Measurements from ENCODE around the gene EPB41L1.

EPB41L1 gene

GRCh38 chr20:36153736-36154699 is 522 bp upstream of the EPB41L1 start:
- DNase-seq: peak in 56 of 58 donors; percentile 34 to 90 (median 76)

GRCh38 chr20:36155629-36155971 is 1.1 kb downstream of the EPB41L1 start:
- DNase-seq: peak in 21 of 58 donors; percentile 21 to 63 (median 51)

GRCh38 chr20:36155991-36156390 is 1.5 kb downstream of the EPB41L1 start:
- peak in 39 of 58 donors; percentile 15 to 75 (median 53) for DNase-seq

GRCh38 chr20:36157610-36158009 is 3.1 kb downstream of the EPB41L1 start:
- no peak for DNase-seq

GRCh38 chr20:36158160-36158741 is 3.7 kb downstream of the EPB41L1 start:
- DNase-seq: no peak

GRCh38 chr20:36159833-36160232 is 5.3 kb downstream of the EPB41L1 start:
- DNase-seq: no peak

- DNase-seq: peak in 2 of 58 donors; percentile 35 to 66
Measured at GRCh38 chr20:36162272-36162966, 7.9 kb downstream of the EPB41L1 start.

GRCh38 chr20:36167902-36168503 is 13.5 kb downstream of the EPB41L1 start:
- DNase-seq: no peak

GRCh38 chr20:36170542-36171215 is 16.1 kb downstream of the EPB41L1 start:
- DNase-seq: peak in 2 of 58 donors; percentile 11 to 13

GRCh38 chr20:36173451-36173933 is 19.0 kb downstream of the EPB41L1 start:
- peak in 38 of 58 donors; percentile 8 to 64 (median 36) for DNase-seq

GRCh38 chr20:36175016-36175415 is 20.5 kb downstream of the EPB41L1 start:
- DNase-seq: no peak

- DNase-seq: no peak
Measured at GRCh38 chr20:36175475-36175995, 21.0 kb downstream of the EPB41L1 start.

- DNase-seq: no peak
Measured at GRCh38 chr20:36177716-36178115, 23.2 kb downstream of the EPB41L1 start.

- DNase-seq: peak in 34 of 58 donors; percentile 9 to 74 (median 28)
Measured at GRCh38 chr20:36179170-36179945, 24.8 kb downstream of the EPB41L1 start.

GRCh38 chr20:36180323-36180722 is 25.8 kb downstream of the EPB41L1 start:
- no peak for DNase-seq

GRCh38 chr20:36181934-36182603 is 27.5 kb downstream of the EPB41L1 start:
- no peak for DNase-seq

GRCh38 chr20:36182604-36183154 is 28.1 kb downstream of the EPB41L1 start:
- DNase-seq: no peak

- DNase-seq: no peak
Measured at GRCh38 chr20:36183155-36183944, 28.8 kb downstream of the EPB41L1 start.

Data from anterior cingulate cortex (tissue), 58 donors.